D341Med (cell line): ENCODE results near the gene DENND2C.

Experiments
- DNase-seq: peaks from one replicate; pipeline ENCODE4 v3.0.0; 2012; ENCODE audit warnings: low spot score

DENND2C gene

GRCh38 chr1:114545315-114545714 is 124.5 kb downstream of the DENND2C start:
- no peak for DNase-seq

- no peak for DNase-seq
Observed at GRCh38 chr1:114540821-114541220, 129.0 kb downstream of the DENND2C start.

- DNase-seq = no peak
Observed at GRCh38 chr1:114540272-114540671, 129.6 kb downstream of the DENND2C start.

GRCh38 chr1:114536043-114536442 is 133.8 kb downstream of the DENND2C start:
- no peak for DNase-seq

- DNase-seq = no peak
Observed at GRCh38 chr1:114535401-114535800, 134.4 kb downstream of the DENND2C start.
